H1 (cell line): ENCODE measurements around the gene TM7SF3. TPM values are rescaled to one million over a fixed set of nuclear protein-coding genes. Genes with fewer than 3 reads are reported as not detected.

Source experiments
- CREB1 ChIP-seq: IDR thresholded peaks from 2 replicates; pipeline ENCODE4 v1.6.1; 2012; ENCODE audit warnings: inconsistent platforms
- GTF2F1 ChIP-seq: IDR thresholded peaks from 2 replicates; pipeline ENCODE4 v1.6.1; 2012; ENCODE audit warnings: low read depth, low read length, improper control_type of control experiment, borderline replicate concordance
- RFX5 ChIP-seq: IDR thresholded peaks from 2 replicates; pipeline ENCODE4 v1.6.1; 2011; ENCODE audit warnings: low read depth, low read length, improper control_type of control experiment, borderline replicate concordance
- RNF2 ChIP-seq: fragments of 200-900, 300-1000 bp; sonication (generic); IDR thresholded peaks from 2 replicates; pipeline ENCODE4 v1.7.1; 2016; ENCODE audit warnings: borderline replicate concordance, low read depth, mild to moderate bottlenecking, antibody characterized with exemption, low read length; ENCODE audit not compliant: poor library complexity, severe bottlenecking; ENCODE audit errors: missing control alignments
- TAF7 ChIP-seq: optimal IDR thresholded peaks from 2 replicates; pipeline ENCODE3; 2011; ENCODE audit warnings: low read depth, mild to moderate bottlenecking, inconsistent platforms, low read length, moderate library complexity, borderline replicate concordance
- polyA plus RNA-seq, 7 experiments: library from polyadenylated mRNA; depleted of rRNA in 3 of 7; stranded (reverse) in 5 of 7; unstranded in 2 of 7; fragments of >200 nt in 5 of 7; fragments of 200-250 nt in 2 of 7; gene quantifications; 1 replicate in 5 of 7; 2 replicates in 1 of 7; 4 replicates in 1 of 7; pipeline versions ENCODE4 v1.2.1 to v1.2.3, GENCODE V29; 2011 to 2013; ENCODE audit warnings: missing spikeins in 2 of 7, mixed read lengths in 2 of 7
- total RNA-seq: library from RNA; stranded (reverse); fragmentation: NEBNext Ultra II Directional; extraction: Animal tissue kit (Norgen Biotek cat#: 25700); gene quantifications from 2 replicates; pipeline ENCODE4 v1.2.1, GENCODE V29; 2021
- TF ChIP-seq, protein P1 (sequence below): fragments of 300-600 bp; sonication (generic); IDR thresholded peaks from 2 replicates; pipeline ENCODE4 v1.7.1; 2012; ENCODE audit warnings: low read length, moderate library complexity, mild to moderate bottlenecking, inconsistent platforms; ENCODE audit not compliant: insufficient replicate concordance
- TF ChIP-seq, protein P2 (sequence below), 3 experiments: IDR thresholded peaks; 1 replicate in 2 of 3; 2 replicates in 1 of 3; pipeline versions ENCODE4 v1.5.1 to v1.6.1; 2011; ENCODE audit warnings: low read length in 3 of 3, mild to moderate bottlenecking in 3 of 3, inconsistent platforms in 2 of 3, low read depth in 1 of 3, moderate library complexity in 1 of 3; ENCODE audit not compliant: insufficient read depth in 1 of 3; ENCODE audit errors: control extremely low read depth in 1 of 3

The TM7SF3 gene
- total and polyA plus RNA-seq, 2 of the 8 experiments (the other 6 are each of a cell fraction or from before 2014, with no cell fraction given) = 57.9 to 77.2 TPM

DNA sequence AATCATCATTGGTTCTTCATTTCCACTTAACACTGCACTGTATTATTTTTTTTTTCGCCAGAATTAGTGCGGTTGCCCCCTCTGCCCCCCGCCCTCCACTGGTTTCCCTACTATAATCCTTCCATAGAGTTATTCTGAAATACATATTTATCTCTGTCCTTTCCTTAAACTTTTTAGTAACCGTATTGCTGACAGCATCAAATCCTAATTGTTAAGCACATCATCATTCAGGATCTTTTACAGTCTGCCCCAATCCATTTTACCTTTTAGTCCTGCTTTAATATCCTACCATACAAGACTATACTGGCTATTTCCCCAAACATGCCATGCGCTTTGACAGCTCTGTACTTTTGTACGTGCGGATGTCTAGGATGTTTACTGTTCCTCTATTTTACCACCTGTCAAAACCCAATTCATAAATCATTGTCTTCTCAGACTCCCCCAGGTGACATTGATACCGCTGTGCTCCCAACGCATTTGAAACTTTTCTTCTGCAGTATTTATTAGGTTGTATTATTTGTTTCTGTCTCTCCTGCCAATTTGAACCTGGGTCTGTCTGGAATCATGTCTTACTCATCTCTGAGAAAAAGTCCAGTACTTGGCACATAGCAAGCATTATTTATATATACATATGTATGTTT lies 74.9 kb downstream of the TM7SF3 start (continued):
- TF ChIP-seq, protein P1, sequence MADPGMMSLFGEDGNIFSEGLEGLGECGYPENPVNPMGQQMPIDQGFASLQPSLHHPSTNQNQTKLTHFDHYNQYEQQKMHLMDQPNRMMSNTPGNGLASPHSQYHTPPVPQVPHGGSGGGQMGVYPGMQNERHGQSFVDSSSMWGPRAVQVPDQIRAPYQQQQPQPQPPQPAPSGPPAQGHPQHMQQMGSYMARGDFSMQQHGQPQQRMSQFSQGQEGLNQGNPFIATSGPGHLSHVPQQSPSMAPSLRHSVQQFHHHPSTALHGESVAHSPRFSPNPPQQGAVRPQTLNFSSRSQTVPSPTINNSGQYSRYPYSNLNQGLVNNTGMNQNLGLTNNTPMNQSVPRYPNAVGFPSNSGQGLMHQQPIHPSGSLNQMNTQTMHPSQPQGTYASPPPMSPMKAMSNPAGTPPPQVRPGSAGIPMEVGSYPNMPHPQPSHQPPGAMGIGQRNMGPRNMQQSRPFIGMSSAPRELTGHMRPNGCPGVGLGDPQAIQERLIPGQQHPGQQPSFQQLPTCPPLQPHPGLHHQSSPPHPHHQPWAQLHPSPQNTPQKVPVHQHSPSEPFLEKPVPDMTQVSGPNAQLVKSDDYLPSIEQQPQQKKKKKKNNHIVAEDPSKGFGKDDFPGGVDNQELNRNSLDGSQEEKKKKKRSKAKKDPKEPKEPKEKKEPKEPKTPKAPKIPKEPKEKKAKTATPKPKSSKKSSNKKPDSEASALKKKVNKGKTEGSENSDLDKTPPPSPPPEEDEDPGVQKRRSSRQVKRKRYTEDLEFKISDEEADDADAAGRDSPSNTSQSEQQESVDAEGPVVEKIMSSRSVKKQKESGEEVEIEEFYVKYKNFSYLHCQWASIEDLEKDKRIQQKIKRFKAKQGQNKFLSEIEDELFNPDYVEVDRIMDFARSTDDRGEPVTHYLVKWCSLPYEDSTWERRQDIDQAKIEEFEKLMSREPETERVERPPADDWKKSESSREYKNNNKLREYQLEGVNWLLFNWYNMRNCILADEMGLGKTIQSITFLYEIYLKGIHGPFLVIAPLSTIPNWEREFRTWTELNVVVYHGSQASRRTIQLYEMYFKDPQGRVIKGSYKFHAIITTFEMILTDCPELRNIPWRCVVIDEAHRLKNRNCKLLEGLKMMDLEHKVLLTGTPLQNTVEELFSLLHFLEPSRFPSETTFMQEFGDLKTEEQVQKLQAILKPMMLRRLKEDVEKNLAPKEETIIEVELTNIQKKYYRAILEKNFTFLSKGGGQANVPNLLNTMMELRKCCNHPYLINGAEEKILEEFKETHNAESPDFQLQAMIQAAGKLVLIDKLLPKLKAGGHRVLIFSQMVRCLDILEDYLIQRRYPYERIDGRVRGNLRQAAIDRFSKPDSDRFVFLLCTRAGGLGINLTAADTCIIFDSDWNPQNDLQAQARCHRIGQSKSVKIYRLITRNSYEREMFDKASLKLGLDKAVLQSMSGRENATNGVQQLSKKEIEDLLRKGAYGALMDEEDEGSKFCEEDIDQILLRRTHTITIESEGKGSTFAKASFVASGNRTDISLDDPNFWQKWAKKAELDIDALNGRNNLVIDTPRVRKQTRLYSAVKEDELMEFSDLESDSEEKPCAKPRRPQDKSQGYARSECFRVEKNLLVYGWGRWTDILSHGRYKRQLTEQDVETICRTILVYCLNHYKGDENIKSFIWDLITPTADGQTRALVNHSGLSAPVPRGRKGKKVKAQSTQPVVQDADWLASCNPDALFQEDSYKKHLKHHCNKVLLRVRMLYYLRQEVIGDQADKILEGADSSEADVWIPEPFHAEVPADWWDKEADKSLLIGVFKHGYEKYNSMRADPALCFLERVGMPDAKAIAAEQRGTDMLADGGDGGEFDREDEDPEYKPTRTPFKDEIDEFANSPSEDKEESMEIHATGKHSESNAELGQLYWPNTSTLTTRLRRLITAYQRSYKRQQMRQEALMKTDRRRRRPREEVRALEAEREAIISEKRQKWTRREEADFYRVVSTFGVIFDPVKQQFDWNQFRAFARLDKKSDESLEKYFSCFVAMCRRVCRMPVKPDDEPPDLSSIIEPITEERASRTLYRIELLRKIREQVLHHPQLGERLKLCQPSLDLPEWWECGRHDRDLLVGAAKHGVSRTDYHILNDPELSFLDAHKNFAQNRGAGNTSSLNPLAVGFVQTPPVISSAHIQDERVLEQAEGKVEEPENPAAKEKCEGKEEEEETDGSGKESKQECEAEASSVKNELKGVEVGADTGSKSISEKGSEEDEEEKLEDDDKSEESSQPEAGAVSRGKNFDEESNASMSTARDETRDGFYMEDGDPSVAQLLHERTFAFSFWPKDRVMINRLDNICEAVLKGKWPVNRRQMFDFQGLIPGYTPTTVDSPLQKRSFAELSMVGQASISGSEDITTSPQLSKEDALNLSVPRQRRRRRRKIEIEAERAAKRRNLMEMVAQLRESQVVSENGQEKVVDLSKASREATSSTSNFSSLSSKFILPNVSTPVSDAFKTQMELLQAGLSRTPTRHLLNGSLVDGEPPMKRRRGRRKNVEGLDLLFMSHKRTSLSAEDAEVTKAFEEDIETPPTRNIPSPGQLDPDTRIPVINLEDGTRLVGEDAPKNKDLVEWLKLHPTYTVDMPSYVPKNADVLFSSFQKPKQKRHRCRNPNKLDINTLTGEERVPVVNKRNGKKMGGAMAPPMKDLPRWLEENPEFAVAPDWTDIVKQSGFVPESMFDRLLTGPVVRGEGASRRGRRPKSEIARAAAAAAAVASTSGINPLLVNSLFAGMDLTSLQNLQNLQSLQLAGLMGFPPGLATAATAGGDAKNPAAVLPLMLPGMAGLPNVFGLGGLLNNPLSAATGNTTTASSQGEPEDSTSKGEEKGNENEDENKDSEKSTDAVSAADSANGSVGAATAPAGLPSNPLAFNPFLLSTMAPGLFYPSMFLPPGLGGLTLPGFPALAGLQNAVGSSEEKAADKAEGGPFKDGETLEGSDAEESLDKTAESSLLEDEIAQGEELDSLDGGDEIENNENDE = no peak
- TF ChIP-seq TAF7 = no peak
- TF ChIP-seq GTF2F1 = no peak
- TF ChIP-seq, protein P2, sequence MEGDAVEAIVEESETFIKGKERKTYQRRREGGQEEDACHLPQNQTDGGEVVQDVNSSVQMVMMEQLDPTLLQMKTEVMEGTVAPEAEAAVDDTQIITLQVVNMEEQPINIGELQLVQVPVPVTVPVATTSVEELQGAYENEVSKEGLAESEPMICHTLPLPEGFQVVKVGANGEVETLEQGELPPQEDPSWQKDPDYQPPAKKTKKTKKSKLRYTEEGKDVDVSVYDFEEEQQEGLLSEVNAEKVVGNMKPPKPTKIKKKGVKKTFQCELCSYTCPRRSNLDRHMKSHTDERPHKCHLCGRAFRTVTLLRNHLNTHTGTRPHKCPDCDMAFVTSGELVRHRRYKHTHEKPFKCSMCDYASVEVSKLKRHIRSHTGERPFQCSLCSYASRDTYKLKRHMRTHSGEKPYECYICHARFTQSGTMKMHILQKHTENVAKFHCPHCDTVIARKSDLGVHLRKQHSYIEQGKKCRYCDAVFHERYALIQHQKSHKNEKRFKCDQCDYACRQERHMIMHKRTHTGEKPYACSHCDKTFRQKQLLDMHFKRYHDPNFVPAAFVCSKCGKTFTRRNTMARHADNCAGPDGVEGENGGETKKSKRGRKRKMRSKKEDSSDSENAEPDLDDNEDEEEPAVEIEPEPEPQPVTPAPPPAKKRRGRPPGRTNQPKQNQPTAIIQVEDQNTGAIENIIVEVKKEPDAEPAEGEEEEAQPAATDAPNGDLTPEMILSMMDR (IDR thresholded peaks at IDR 0.05; ENCODE audit: control extremely low read depth in 1 of 3, insufficient read depth in 1 of 3, low read depth in 1 of 3, low read length in 3 of 3) = no peak
- no peak for TF ChIP-seq RFX5
- TF ChIP-seq CREB1 = no peak
- TF ChIP-seq RNF2 = no peak
